Stimulated activated memory B cell treated with anti-CD40 and anti-IgM and Interleukin-4, amounts not matched to agents 10 μg/mL and 1 μg/mL and 100 μg/mL, for 72 hours (primary cell): Measurements from ENCODE around the gene SH3RF3.
A peak's percentile ranks its signal among the peaks of the same experiment; 100 is the strongest.

Experiments used
- ATAC-seq: fragments of 150-1000 bp; cut with Tn5 transposase; 2 replicates; pipeline ENCODE4 v1.10.0; 2021
- H3K27ac Mint-ChIP-seq: one replicate; pipeline ENCODE4 v1.8.0; 2022; ENCODE audit warnings: mild to moderate bottlenecking, mixed read lengths
- H3K27me3 Mint-ChIP-seq: one replicate; pipeline ENCODE4 v1.8.0; 2022; ENCODE audit warnings: mixed read lengths
- H3K36me3 Mint-ChIP-seq: one replicate; pipeline ENCODE4 v1.8.0; 2022; ENCODE audit warnings: mixed read lengths
- H3K4me1 Mint-ChIP-seq: one replicate; pipeline ENCODE4 v1.8.0; 2022; ENCODE audit warnings: mixed read lengths
- H3K4me3 Mint-ChIP-seq: one replicate; pipeline ENCODE4 v1.8.0; 2022; ENCODE audit warnings: mild to moderate bottlenecking, moderate library complexity, mixed read lengths
- H3K9me3 Mint-ChIP-seq: one replicate; pipeline ENCODE4 v1.8.0; 2022; ENCODE audit warnings: mixed read lengths

Gene SH3RF3

GRCh38 chr2:109202486-109202885 lies 73.5 kb downstream of the SH3RF3 start:
- Mint-ChIP-seq H3K36me3 (no peaks in the 10 kb centered on the region), H3K9me3 (peaks cover 5% of the 10 kb centered on the region)

GRCh38 chr2:109203246-109204011 lies 74.4 kb downstream of the SH3RF3 start:
- no peak overlapping the region for H3K4me3 Mint-ChIP-seq
- H3K4me1 Mint-ChIP-seq, result no peaks in the 10 kb centered on the region
- H3K9me3 Mint-ChIP-seq, result peaks cover 5% of the 10 kb centered on the region
- no peak for ATAC-seq
- H3K27ac Mint-ChIP-seq, result no peak overlapping the region
- H3K27me3 Mint-ChIP-seq, result no peaks in the 10 kb centered on the region
- no peaks in the 10 kb centered on the region for H3K36me3 Mint-ChIP-seq

More at GRCh38 chr2:109202486-109202885, 73.5 kb downstream of the SH3RF3 start:
- no peak overlapping the region for H3K27ac Mint-ChIP-seq
- H3K27me3 Mint-ChIP-seq, result no peaks in the 10 kb centered on the region
- H3K4me1 Mint-ChIP-seq, result no peaks in the 10 kb centered on the region
- no peak overlapping the region for H3K4me3 Mint-ChIP-seq
- no peak for ATAC-seq

DNA sequence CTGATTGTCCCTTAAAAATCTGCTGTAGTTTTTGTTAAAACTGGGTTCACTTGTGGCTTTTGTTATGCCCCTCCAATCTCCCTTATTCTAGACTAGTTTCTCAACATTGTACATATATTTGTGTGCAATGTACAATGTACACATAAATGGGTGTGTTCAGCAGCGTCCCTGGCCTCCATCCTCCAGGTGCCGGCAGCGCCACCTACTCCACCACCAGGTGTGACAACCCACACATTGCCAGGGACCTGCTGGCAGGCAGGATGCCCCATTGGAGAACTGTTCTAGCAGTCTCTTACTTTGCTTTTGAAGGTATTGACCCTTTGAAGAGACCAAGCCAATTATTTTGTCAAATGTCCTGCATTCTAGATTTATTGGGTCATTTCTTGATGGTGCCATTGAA lies 75.4 kb downstream of the SH3RF3 start:
- no peak overlapping the region for H3K27ac Mint-ChIP-seq
- ATAC-seq, result no peak
- no peak overlapping the region for H3K4me3 Mint-ChIP-seq
- H3K9me3 Mint-ChIP-seq, result peaks cover under 1% of the 10 kb centered on the region
- no peaks in the 10 kb centered on the region for H3K27me3 Mint-ChIP-seq
- H3K36me3 Mint-ChIP-seq, result no peaks in the 10 kb centered on the region
- H3K4me1 Mint-ChIP-seq, result no peaks in the 10 kb centered on the region

- Mint-ChIP-seq H3K4me3 (no peak overlapping the region), H3K4me1 (no peaks in the 10 kb centered on the region), H3K36me3 (no peaks in the 10 kb centered on the region), H3K9me3 (no peaks in the 10 kb centered on the region), H3K27ac (no peak overlapping the region), H3K27me3 (peaks cover 8% of the 10 kb centered on the region)
- ATAC-seq, result no peak
Observed at GRCh38 chr2:109205447-109205846, 76.4 kb downstream of the SH3RF3 start.

DNA sequence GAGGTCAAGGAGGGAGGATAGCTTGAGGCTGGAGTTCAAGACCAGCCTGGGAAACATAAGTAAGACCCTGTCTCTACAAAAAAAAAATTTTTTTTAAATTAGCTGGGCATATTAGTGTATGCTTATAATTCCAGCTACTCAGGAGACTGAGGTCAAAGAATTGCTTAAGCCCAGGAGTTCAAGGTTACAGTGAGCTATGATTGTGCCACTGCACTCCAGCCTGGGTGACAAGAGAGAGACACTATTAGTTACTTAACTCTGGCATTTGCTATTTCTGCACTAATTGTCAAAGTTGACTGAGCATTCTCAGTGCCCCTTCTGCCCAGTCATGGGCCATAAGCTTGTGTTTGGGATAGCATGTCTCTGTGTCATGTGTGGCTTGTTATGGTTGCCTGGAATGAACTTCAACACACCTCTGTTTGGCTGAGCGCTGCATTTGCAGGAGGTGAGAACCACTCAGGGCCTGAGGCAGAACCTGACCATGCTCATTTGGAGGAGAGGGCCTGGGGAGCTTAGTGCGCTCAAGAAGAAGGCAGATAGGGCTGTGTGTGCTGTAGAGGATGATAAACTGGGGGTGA lies 77.7 kb downstream of the SH3RF3 start:
- Mint-ChIP-seq H3K27me3 (peaks cover 20% of the 10 kb centered on the region), H3K9me3 (no peaks in the 10 kb centered on the region), H3K4me1 (peaks cover 6% of the 10 kb centered on the region), H3K27ac (no peak overlapping the region), H3K4me3 (no peak overlapping the region), H3K36me3 (no peaks in the 10 kb centered on the region)
- no peak for ATAC-seq

- no peak overlapping the region for H3K4me3 Mint-ChIP-seq
- no peak for ATAC-seq
- peaks cover 20% of the 10 kb centered on the region for H3K27me3 Mint-ChIP-seq
- peaks cover 6% of the 10 kb centered on the region for H3K4me1 Mint-ChIP-seq
- H3K9me3 Mint-ChIP-seq, result no peaks in the 10 kb centered on the region
- H3K36me3 Mint-ChIP-seq, result no peaks in the 10 kb centered on the region
- no peak overlapping the region for H3K27ac Mint-ChIP-seq
Observed at GRCh38 chr2:109207176-109207575, 78.2 kb downstream of the SH3RF3 start.

- no peak overlapping the region for H3K4me3 Mint-ChIP-seq
- H3K27ac Mint-ChIP-seq, result no peak overlapping the region
- peaks cover 31% of the 10 kb centered on the region for H3K27me3 Mint-ChIP-seq
- no peaks in the 10 kb centered on the region for H3K36me3 Mint-ChIP-seq
- ATAC-seq, result no peak
- H3K4me1 Mint-ChIP-seq, result peaks cover 8% of the 10 kb centered on the region
- no peaks in the 10 kb centered on the region for H3K9me3 Mint-ChIP-seq
Observed at GRCh38 chr2:109208071-109208950, 79.3 kb downstream of the SH3RF3 start.

DNA sequence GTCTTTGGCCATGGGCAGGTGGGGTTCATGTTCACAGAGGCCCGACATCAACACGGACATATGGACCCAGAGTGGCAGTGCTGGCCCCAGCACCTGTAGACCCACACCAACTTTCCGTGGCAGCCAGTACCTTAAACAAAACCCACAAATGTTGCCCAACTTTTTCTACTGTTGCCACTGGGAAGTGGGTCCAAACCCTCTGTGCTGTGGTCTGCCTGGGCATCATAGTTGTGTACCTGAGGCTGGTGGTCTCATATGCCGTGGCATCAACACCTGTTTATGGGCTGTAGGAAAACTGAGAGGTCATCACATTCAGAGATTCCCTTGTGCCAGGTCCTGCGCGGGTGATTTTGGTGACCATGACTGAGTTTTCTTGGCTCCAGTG lies 79.9 kb downstream of the SH3RF3 start:
- Mint-ChIP-seq H3K4me3 (no peak overlapping the region), H3K4me1 (peaks cover 15% of the 10 kb centered on the region), H3K27ac (no peak overlapping the region), H3K27me3 (peaks cover 37% of the 10 kb centered on the region), H3K9me3 (no peaks in the 10 kb centered on the region), H3K36me3 (no peaks in the 10 kb centered on the region)
- no peak for ATAC-seq

DNA sequence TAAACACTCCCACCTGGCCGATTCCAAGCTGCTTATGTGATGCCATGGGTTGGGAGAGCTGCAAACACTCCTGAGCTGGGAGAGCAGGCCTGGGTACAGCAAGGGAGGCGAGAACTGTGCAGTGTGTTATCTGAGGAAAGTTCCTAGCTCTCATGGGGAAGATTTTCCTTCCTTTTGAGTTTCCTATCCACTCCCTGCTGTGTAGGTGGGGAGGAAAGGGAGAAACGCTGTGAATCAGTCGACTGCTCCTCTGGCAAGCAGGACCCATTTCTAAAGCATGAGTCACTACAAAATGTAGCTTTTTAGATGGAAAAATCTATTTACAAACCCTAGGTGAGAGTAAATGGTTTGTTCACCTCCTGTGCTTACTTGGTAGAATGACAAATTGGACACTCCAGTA lies 80.4 kb downstream of the SH3RF3 start:
- no peak for ATAC-seq
- no peak overlapping the region for H3K4me3 Mint-ChIP-seq
- H3K9me3 Mint-ChIP-seq, result no peaks in the 10 kb centered on the region
- H3K27me3 Mint-ChIP-seq, result peaks cover 42% of the 10 kb centered on the region
- peaks cover 19% of the 10 kb centered on the region for H3K4me1 Mint-ChIP-seq
- H3K36me3 Mint-ChIP-seq, result no peaks in the 10 kb centered on the region
- H3K27ac Mint-ChIP-seq, result no peak overlapping the region

- H3K27ac Mint-ChIP-seq, result no peak overlapping the region
- peaks cover 25% of the 10 kb centered on the region for H3K4me1 Mint-ChIP-seq
- no peak for ATAC-seq
- H3K27me3 Mint-ChIP-seq, result peaks cover 47% of the 10 kb centered on the region
- no peaks in the 10 kb centered on the region for H3K9me3 Mint-ChIP-seq
- H3K4me3 Mint-ChIP-seq, result no peak overlapping the region
- H3K36me3 Mint-ChIP-seq, result no peaks in the 10 kb centered on the region
Observed at GRCh38 chr2:109209941-109210340, 80.9 kb downstream of the SH3RF3 start.

DNA sequence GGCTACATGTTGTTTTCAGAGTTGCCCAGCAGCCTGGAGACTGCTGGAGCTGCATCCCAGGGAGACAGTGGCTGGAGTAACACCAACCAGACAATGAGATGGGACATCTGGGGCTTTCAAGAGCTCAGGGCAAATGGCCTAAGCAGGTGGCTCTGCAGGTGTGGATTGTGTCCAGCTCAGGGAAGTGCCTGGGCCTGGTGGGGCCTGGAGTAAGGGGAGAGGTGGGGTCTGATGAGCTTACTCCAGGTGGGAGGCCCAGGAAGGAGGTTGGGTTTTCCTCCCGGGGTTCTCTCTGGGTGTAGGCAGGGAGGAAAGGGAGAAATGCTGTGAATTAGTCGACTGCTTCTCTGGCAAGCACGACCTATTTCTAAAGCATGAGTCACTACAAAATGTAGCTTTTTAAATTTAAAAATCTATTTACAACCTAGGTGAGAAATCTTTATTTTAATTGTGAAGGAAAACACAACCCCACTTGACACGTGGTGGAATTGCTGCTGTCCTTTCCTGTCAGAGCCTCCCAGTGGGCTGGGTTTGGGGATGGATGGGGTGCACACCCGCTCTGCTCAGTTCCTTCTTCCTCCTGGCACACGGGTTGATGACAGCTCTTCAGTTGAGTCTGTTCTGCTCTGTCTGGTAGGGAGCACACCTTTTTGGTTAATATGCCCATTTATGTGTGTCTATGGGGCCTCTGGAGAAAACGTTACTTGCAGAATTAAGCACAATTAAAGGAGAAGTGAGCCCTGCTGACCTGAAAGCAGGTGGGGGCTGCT lies 81.6 kb downstream of the SH3RF3 start:
- Mint-ChIP-seq H3K4me3 (no peak overlapping the region), H3K4me1 (peaks cover 26% of the 10 kb centered on the region), H3K27me3 (peaks cover 54% of the 10 kb centered on the region), H3K9me3 (no peaks in the 10 kb centered on the region), H3K36me3 (no peaks in the 10 kb centered on the region), H3K27ac (no peak overlapping the region)
- ATAC-seq, result no peak

DNA sequence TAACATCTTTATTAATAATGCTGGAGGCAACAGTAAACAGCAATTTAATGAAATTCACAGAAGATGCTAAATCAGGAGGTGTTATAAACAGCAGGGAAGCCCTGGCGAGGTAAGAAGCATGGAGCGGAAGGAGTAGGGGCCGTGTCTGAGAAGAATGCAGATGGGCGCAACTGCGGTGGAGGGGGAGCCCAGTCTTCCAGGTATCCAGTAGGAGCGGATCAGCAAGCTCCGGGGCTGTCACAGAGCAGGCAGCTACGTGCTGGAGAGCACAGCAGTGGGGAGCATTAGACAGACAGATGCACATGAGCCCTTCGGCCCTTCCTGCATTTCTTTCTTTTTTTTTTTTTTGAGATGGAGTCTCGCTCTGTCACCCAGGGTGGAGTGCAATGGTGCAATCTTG lies 82.3 kb downstream of the SH3RF3 start:
- no peak overlapping the region for H3K27ac Mint-ChIP-seq
- peaks cover 26% of the 10 kb centered on the region for H3K4me1 Mint-ChIP-seq
- no peak for ATAC-seq
- H3K27me3 Mint-ChIP-seq, result peaks cover 61% of the 10 kb centered on the region
- no peak overlapping the region for H3K4me3 Mint-ChIP-seq
- H3K36me3 Mint-ChIP-seq, result no peaks in the 10 kb centered on the region
- no peaks in the 10 kb centered on the region for H3K9me3 Mint-ChIP-seq

GRCh38 chr2:109212836-109213563 lies 84.0 kb downstream of the SH3RF3 start:
- H3K4me1 Mint-ChIP-seq, result peaks cover 40% of the 10 kb centered on the region
- H3K36me3 Mint-ChIP-seq, result no peaks in the 10 kb centered on the region
- H3K27ac Mint-ChIP-seq, result peak overlapping the region; percentile 35
- H3K27me3 Mint-ChIP-seq, result peaks cover 77% of the 10 kb centered on the region
- peaks cover 2% of the 10 kb centered on the region for H3K9me3 Mint-ChIP-seq
- no peak for ATAC-seq
- no peak overlapping the region for H3K4me3 Mint-ChIP-seq

DNA sequence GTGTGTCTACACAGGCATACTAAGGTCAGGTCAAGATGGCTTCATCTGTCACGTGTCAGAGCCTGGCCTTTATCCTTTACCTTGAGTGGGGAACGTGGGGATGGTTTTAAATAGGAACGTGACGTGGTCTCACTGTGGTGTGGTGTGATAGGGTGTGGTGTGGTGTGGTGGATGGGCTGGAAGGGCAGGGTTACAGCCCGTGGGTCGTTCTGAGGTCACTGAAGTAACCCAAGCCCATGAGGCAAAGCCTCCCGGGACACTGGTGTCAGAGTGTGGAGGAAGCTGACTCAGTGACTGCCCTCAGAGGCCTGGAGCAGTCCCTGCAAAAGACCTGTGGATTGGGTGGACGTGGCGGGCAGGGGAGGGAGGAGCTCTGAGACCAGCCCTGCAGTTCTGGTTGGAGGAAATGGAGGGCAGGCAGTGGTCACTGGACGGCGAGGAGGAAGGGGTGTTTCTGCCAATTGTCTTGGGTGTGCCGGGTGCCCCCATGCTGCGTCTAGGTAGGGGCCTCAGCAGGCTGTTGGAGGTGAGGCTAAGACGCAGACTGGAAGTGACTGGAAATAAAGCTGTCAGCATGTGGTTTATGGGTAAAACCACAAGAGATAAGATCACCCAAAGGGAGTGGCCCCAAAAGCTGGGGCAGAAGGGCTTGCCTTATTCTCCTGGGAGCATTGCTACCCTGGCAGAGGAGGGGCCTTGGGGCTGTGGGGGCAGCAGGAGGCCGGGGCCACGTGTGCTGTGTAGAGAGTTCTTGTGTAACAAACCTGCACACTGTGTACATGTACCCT lies 84.8 kb downstream of the SH3RF3 start:
- peaks cover 80% of the 10 kb centered on the region for H3K27me3 Mint-ChIP-seq
- peak overlapping the region; percentile 14 for H3K4me3 Mint-ChIP-seq
- H3K36me3 Mint-ChIP-seq, result no peaks in the 10 kb centered on the region
- peaks cover 40% of the 10 kb centered on the region for H3K4me1 Mint-ChIP-seq
- peaks cover 2% of the 10 kb centered on the region for H3K9me3 Mint-ChIP-seq
- H3K27ac Mint-ChIP-seq, result peak overlapping the region; percentile 35
- ATAC-seq, result peak; percentile 83
